IPS-15b (cell line): ENCODE results near the gene EIF4H.

ENCODE experiments used
- H3K27me3 ChIP-seq: one replicate; pipeline ENCODE4 v1.6.1; 2013; ENCODE audit warnings: low read length; ENCODE audit not compliant: control insufficient read depth, insufficient read depth
- H3K36me3 ChIP-seq: one replicate; pipeline ENCODE4 v1.6.1; 2013; ENCODE audit warnings: low read length; ENCODE audit not compliant: control insufficient read depth, insufficient read depth
- H3K4me1 ChIP-seq: one replicate; pipeline ENCODE4 v1.6.1; 2013; ENCODE audit warnings: mild to moderate bottlenecking, low read length; ENCODE audit not compliant: control insufficient read depth, insufficient read depth
- H3K4me3 ChIP-seq: one replicate; pipeline ENCODE4 v1.5.1; 2013; ENCODE audit warnings: low read depth, low read length
- H3K9ac ChIP-seq: one replicate; pipeline ENCODE4 v1.6.1; 2013; ENCODE audit warnings: low read depth, mild to moderate bottlenecking, low read length
- H3K9me3 ChIP-seq: one replicate; pipeline ENCODE4 v1.6.1; 2013; ENCODE audit warnings: mild to moderate bottlenecking, low read length; ENCODE audit not compliant: control insufficient read depth, insufficient read depth

EIF4H gene

DNA sequence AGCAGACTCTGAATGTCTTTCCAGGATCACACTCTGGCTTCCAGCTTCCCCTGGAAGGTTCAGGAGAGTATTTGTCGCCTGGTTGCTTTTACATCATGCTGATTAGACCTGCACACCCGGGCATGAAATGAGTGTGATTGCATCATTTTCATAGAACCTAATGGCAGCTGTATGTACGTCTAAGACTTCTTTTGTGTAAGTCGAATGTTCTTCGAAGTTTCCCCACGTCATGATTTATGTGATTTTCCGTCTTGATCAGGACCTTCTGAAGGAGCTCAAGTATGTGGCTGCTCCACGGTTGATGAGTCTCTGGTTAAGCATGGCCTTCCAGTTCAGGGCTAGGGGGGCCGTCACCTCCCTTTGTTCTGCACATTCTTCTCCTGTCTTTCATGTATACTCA is 4.5 kb downstream of the EIF4H start:
- Histone ChIP-seq H3K9me3 (no peaks in the 10 kb centered on the region), H3K27me3 (no peaks in the 10 kb centered on the region), H3K9ac (no peak overlapping the region), H3K36me3 (no peaks in the 10 kb centered on the region), H3K4me1 (peaks cover 3% of the 10 kb centered on the region), H3K4me3 (no peak overlapping the region)

GRCh38 chr7:74179935-74180604 is 5.9 kb downstream of the EIF4H start:
- H3K9ac ChIP-seq, result no peak overlapping the region
- no peaks in the 10 kb centered on the region for H3K27me3 ChIP-seq
- H3K4me3 ChIP-seq, result no peak overlapping the region
- H3K9me3 ChIP-seq, result no peaks in the 10 kb centered on the region
- peaks cover 3% of the 10 kb centered on the region for H3K4me1 ChIP-seq
- no peaks in the 10 kb centered on the region for H3K36me3 ChIP-seq

DNA sequence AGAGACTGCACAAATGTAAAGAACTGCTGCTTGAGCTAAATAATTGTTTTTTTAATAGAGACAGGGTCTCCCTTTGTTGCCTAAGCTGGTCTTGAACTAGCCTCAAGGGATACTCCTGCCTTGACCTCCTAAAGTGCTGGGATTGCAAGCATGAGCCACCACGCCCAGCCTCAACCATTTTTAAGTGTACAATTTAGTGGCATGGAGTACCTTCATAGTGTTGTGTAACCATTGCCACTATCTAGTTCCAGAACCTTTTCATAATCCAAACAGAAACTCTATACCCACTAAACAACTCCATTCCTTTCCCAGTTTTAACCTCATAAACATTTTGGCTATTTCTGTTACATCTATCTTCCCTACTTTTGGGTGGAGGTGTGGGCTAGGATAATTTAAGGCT is 6.7 kb downstream of the EIF4H start:
- Histone ChIP-seq H3K4me1 (peaks cover 3% of the 10 kb centered on the region), H3K4me3 (no peak overlapping the region)

DNA sequence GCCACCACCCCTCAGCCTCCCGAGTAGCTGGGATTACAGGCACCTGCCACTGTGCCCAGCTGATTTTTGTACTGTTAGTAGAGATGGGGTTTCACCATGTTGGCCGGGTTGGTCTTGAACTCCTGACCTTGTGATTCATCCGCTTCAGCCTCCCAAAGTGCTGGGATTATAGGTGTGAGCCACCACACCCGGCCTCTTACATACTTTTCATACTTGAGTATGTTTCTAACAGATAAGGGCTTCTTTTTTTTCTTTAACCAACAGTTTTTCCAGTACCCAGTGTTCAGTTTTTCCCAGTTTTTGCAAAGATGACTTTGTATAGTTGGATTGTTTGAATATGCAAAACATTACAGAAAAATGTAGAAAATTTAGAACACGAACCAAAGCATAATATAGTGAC is 7.7 kb downstream of the EIF4H start:
- Histone ChIP-seq H3K4me1 (peaks cover 3% of the 10 kb centered on the region), H3K27me3 (no peaks in the 10 kb centered on the region), H3K36me3 (no peaks in the 10 kb centered on the region), H3K4me3 (no peak overlapping the region), H3K9me3 (no peaks in the 10 kb centered on the region), H3K9ac (no peak overlapping the region)

More for the DNA sequence above, 6.7 kb downstream of the EIF4H start:
- no peaks in the 10 kb centered on the region for H3K36me3 ChIP-seq
- H3K27me3 ChIP-seq, result no peaks in the 10 kb centered on the region
- no peaks in the 10 kb centered on the region for H3K9me3 ChIP-seq
- H3K9ac ChIP-seq, result no peak overlapping the region

GRCh38 chr7:74182453-74183090 is 8.4 kb downstream of the EIF4H start:
- Histone ChIP-seq H3K36me3 (no peaks in the 10 kb centered on the region), H3K27me3 (no peaks in the 10 kb centered on the region), H3K4me3 (no peak overlapping the region), H3K4me1 (peaks cover 2% of the 10 kb centered on the region), H3K9me3 (no peaks in the 10 kb centered on the region), H3K9ac (peak overlapping the region; percentile 26)

DNA sequence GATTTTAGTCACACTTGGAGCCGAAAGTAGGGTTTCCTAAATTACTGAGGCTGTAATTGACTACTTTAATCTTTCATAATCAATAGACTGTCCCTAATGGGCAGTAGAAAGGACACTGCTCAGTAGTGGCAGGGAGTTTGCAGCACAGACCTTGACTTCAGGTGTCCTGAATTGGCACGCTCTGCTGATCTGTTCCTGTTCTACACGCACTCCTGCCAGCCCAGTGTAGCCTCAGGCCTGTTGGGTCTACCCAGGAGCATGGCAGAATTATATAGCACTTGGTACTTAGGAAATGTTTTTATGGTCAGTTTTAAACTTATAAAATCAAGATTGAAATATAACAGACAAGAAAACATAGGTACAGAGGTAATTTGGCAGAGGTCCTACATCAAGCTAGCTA is 9.0 kb downstream of the EIF4H start:
- H3K9ac ChIP-seq, result peak overlapping the region; percentile 26
- H3K4me3 ChIP-seq, result no peak overlapping the region
- H3K36me3 ChIP-seq, result peaks cover 5% of the 10 kb centered on the region
- H3K27me3 ChIP-seq, result no peaks in the 10 kb centered on the region
- no peaks in the 10 kb centered on the region for H3K4me1 ChIP-seq
- no peaks in the 10 kb centered on the region for H3K9me3 ChIP-seq

- Histone ChIP-seq H3K27me3 (no peaks in the 10 kb centered on the region), H3K36me3 (peaks cover 11% of the 10 kb centered on the region), H3K4me3 (no peak overlapping the region), H3K9me3 (no peaks in the 10 kb centered on the region), H3K4me1 (no peaks in the 10 kb centered on the region), H3K9ac (no peak overlapping the region)
These were observed 9.7 kb downstream of the EIF4H start for GRCh38 chr7:74183653-74184450.

DNA sequence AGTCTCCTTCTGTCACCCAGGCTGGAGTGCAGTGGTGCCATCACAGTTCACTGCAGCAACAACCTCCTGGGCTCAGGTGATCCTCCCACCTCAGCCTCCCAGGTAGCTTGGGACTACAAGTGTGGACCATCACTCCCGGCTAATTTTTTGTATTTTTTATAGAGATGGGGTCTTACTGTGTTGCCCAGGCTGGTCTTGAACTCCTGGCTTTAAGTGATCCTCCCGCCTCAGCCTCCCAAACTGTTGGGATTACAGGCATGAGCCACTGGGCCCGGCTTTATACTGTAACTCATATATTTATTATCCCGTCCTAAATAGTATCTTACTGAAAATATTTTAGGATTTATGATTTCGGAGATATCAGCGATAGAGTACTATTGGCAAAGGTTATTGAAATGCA is 10.9 kb downstream of the EIF4H start:
- H3K4me3 ChIP-seq, result no peak overlapping the region
- no peaks in the 10 kb centered on the region for H3K27me3 ChIP-seq
- no peak overlapping the region for H3K9ac ChIP-seq
- H3K36me3 ChIP-seq, result peaks cover 21% of the 10 kb centered on the region
- no peaks in the 10 kb centered on the region for H3K4me1 ChIP-seq
- H3K9me3 ChIP-seq, result no peaks in the 10 kb centered on the region

DNA sequence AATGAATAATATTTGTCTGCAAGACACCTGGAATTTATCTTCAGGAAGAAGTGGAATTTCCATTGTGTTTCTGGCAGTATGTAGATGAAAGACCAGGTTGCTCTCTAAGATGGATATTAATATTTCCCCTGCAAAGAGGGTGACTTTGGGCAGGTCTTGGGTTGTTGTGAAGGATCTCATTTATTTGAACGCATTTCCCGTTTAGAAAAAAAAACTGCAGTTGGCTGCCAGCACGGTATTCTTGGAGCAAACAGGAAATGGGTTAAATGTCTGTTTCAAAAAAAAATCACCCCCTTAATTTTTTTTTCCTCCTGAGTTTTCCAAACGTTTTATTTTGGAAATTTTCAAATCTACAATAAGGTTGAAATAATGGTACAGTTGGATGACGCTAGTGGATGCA is 11.5 kb downstream of the EIF4H start:
- H3K27me3 ChIP-seq, result no peaks in the 10 kb centered on the region
- no peak overlapping the region for H3K4me3 ChIP-seq
- H3K4me1 ChIP-seq, result no peaks in the 10 kb centered on the region
- no peaks in the 10 kb centered on the region for H3K9me3 ChIP-seq
- peaks cover 27% of the 10 kb centered on the region for H3K36me3 ChIP-seq
- no peak overlapping the region for H3K9ac ChIP-seq

GRCh38 chr7:74187915-74188675 is 13.9 kb downstream of the EIF4H start:
- H3K36me3 ChIP-seq, result peaks cover 46% of the 10 kb centered on the region
- H3K9ac ChIP-seq, result no peak overlapping the region
- no peaks in the 10 kb centered on the region for H3K27me3 ChIP-seq
- H3K4me1 ChIP-seq, result no peaks in the 10 kb centered on the region
- H3K4me3 ChIP-seq, result no peak overlapping the region
- H3K9me3 ChIP-seq, result no peaks in the 10 kb centered on the region

GRCh38 chr7:74190259-74190658 is 16.1 kb downstream of the EIF4H start:
- Histone ChIP-seq H3K9ac (no peak overlapping the region), H3K36me3 (peaks cover 59% of the 10 kb centered on the region), H3K27me3 (no peaks in the 10 kb centered on the region), H3K9me3 (no peaks in the 10 kb centered on the region), H3K4me3 (no peak overlapping the region), H3K4me1 (no peaks in the 10 kb centered on the region)
